HepG2 (cell line): ENCODE data around the gene CRY1. TPM values are rescaled to one million over a fixed set of nuclear protein-coding genes. Genes with fewer than 3 reads are reported as not detected.

ENCODE experiments used
- FOXO4 ChIP-seq: sonication (generic); formaldehyde crosslinking; conservative IDR thresholded peaks from 2 replicates; pipeline ENCODE4 v1.8.1; 2023; ENCODE audit warnings: missing genetic modification reagents
- NCOR1 ChIP-seq: fragments of 200-600 bp; sonication (generic); IDR thresholded peaks from 2 replicates; pipeline ENCODE4 v1.7.0; 2017; ENCODE audit warnings: antibody characterized with exemption, low read length, borderline replicate concordance
- TRIM24 ChIP-seq: sonication (generic); formaldehyde crosslinking; IDR thresholded peaks from 2 replicates; pipeline ENCODE4 v1.8.0; 2022; ENCODE audit warnings: mild to moderate bottlenecking, missing genetic modification reagents
- ZBED4 ChIP-seq: sonication (generic); formaldehyde crosslinking; IDR thresholded peaks from 2 replicates; pipeline ENCODE4 v1.4.0; 2020; ENCODE audit warnings: missing genetic modification reagents, borderline replicate concordance
- ZNF20 ChIP-seq: sonication (generic); formaldehyde crosslinking; IDR thresholded peaks from 2 replicates; pipeline ENCODE4 v1.4.0; 2020; ENCODE audit warnings: mild to moderate bottlenecking, moderate library complexity, missing genetic modification reagents
- polyA plus RNA-seq, 8 experiments: library from polyadenylated mRNA; depleted of rRNA in 3 of 8; stranded (reverse) in 7 of 8; unstranded in 1 of 8; fragments of >200 nt; fragmentation: Illumina TruSeq in 4 of 8; extraction: Trizol in 4 of 8; gene quantifications; 2 replicates each; pipeline versions ENCODE4 v1.2.1 to v1.2.3, GENCODE V29; 2011 to 2016; ENCODE audit warnings: low read depth in 4 of 8, missing spikeins in 1 of 8, mixed read lengths in 1 of 8; ENCODE audit not compliant: insufficient read depth in 1 of 8
- total RNA-seq, 5 experiments: library from RNA; depleted of rRNA; stranded (reverse); fragments of >200 nt; fragmentation: Illumina TruSeq; extraction: Trizol; gene quantifications; 2 replicates each; pipeline ENCODE4 v1.2.3, GENCODE V29; 2016; ENCODE audit warnings: low read depth in 1 of 5
- TF ChIP-seq, protein P1 (sequence below): sonication (generic); formaldehyde crosslinking; IDR thresholded peaks from 2 replicates; pipeline ENCODE4 v1.5.0; 2020; ENCODE audit warnings: missing genetic modification reagents
- TF ChIP-seq, protein P2 (sequence below): sonication (generic); formaldehyde crosslinking; IDR thresholded peaks from 2 replicates; pipeline ENCODE4 v1.5.0; 2020; ENCODE audit warnings: mild to moderate bottlenecking, missing genetic modification reagents, borderline replicate concordance
- TF ChIP-seq, protein P3 (sequence below): sonication (generic); formaldehyde crosslinking; IDR thresholded peaks from 2 replicates; pipeline ENCODE4 v1.4.0; 2020; ENCODE audit warnings: mild to moderate bottlenecking, low read depth, missing genetic modification reagents

The CRY1 gene
- total and polyA plus RNA-seq, 2 of the 13 experiments (the other 11 are each of a cell fraction or from before 2014, with no cell fraction given), result 11.4 to 13.9 TPM

- TF ChIP-seq NCOR1 (no peak), FOXO4 (CRISPR knock-in tag) (no peak), ZNF20 (0 out of 2 replicates have a peak, but pooled peaks have one; percentile 13), ZBED4 (CRISPR knock-in tag) (no peak; the same call in 1 of the 2 replicates), TRIM24 (CRISPR knock-in tag) (no peak)
- TF ChIP-seq, protein P1, sequence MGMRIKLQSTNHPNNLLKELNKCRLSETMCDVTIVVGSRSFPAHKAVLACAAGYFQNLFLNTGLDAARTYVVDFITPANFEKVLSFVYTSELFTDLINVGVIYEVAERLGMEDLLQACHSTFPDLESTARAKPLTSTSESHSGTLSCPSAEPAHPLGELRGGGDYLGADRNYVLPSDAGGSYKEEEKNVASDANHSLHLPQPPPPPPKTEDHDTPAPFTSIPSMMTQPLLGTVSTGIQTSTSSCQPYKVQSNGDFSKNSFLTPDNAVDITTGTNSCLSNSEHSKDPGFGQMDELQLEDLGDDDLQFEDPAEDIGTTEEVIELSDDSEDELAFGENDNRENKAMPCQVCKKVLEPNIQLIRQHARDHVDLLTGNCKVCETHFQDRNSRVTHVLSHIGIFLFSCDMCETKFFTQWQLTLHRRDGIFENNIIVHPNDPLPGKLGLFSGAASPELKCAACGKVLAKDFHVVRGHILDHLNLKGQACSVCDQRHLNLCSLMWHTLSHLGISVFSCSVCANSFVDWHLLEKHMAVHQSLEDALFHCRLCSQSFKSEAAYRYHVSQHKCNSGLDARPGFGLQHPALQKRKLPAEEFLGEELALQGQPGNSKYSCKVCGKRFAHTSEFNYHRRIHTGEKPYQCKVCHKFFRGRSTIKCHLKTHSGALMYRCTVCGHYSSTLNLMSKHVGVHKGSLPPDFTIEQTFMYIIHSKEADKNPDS (CRISPR knock-in tag), result peak; percentile 66; the same call in 1 of the 2 replicates
- TF ChIP-seq, protein P2, sequence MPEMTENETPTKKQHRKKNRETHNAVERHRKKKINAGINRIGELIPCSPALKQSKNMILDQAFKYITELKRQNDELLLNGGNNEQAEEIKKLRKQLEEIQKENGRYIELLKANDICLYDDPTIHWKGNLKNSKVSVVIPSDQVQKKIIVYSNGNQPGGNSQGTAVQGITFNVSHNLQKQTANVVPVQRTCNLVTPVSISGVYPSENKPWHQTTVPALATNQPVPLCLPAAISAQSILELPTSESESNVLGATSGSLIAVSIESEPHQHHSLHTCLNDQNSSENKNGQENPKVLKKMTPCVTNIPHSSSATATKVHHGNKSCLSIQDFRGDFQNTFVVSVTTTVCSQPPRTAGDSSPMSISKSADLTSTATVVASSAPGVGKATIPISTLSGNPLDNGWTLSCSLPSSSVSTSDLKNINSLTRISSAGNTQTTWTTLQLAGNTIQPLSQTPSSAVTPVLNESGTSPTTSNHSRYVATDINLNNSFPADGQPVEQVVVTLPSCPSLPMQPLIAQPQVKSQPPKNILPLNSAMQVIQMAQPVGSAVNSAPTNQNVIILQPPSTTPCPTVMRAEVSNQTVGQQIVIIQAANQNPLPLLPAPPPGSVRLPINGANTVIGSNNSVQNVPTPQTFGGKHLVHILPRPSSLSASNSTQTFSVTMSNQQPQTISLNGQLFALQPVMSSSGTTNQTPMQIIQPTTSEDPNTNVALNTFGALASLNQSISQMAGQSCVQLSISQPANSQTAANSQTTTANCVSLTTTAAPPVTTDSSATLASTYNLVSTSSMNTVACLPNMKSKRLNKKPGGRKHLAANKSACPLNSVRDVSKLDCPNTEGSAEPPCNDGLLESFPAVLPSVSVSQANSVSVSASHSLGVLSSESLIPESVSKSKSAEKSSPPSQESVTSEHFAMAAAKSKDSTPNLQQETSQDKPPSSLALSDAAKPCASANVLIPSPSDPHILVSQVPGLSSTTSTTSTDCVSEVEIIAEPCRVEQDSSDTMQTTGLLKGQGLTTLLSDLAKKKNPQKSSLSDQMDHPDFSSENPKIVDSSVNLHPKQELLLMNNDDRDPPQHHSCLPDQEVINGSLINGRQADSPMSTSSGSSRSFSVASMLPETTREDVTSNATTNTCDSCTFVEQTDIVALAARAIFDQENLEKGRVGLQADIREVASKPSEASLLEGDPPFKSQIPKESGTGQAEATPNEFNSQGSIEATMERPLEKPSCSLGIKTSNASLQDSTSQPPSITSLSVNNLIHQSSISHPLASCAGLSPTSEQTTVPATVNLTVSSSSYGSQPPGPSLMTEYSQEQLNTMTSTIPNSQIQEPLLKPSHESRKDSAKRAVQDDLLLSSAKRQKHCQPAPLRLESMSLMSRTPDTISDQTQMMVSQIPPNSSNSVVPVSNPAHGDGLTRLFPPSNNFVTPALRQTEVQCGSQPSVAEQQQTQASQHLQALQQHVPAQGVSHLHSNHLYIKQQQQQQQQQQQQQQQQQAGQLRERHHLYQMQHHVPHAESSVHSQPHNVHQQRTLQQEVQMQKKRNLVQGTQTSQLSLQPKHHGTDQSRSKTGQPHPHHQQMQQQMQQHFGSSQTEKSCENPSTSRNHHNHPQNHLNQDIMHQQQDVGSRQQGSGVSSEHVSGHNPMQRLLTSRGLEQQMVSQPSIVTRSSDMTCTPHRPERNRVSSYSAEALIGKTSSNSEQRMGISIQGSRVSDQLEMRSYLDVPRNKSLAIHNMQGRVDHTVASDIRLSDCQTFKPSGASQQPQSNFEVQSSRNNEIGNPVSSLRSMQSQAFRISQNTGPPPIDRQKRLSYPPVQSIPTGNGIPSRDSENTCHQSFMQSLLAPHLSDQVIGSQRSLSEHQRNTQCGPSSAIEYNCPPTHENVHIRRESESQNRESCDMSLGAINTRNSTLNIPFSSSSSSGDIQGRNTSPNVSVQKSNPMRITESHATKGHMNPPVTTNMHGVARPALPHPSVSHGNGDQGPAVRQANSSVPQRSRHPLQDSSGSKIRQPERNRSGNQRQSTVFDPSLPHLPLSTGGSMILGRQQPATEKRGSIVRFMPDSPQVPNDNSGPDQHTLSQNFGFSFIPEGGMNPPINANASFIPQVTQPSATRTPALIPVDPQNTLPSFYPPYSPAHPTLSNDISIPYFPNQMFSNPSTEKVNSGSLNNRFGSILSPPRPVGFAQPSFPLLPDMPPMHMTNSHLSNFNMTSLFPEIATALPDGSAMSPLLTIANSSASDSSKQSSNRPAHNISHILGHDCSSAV, result no peak
- TF ChIP-seq, protein P3, sequence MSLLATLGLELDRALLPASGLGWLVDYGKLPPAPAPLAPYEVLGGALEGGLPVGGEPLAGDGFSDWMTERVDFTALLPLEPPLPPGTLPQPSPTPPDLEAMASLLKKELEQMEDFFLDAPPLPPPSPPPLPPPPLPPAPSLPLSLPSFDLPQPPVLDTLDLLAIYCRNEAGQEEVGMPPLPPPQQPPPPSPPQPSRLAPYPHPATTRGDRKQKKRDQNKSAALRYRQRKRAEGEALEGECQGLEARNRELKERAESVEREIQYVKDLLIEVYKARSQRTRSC (CRISPR knock-in tag), result peak; percentile 85; the same call in 1 of the 2 replicates
Observed at GRCh38 chr12:106955377-106956047, 137.8 kb downstream of the CRY1 start, which contains the start of gene TMEM263 (continued).
